ENCODE results near the gene SRRT. TPM values are rescaled to one million over a fixed set of nuclear protein-coding genes. Genes with fewer than 3 reads are reported as not detected.

Gene SRRT
- total RNA-seq, 1 donor from 2014 or later = 83.3 TPM

DNA sequence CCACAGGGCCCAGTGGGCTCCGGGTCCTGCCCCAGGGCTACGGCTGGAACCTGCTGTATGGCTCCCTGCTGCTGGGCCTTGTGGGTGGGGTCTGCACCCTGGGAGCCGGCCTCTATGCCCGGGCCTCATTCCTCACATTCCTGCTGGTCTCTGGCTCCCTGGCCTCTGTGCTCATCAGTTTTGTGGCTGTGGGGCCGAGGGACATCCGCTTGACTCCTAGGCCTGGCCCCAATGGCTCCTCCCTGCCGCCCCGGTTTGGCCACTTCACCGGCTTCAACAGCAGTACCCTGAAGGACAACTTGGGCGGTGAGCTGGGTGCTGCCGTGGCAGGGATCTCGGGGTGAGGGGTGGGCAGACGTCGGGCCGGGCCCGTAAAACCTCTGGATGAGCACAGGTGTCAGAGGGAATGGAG lies 18.0 kb upstream of the SRRT start:
- DNase-seq (ENCODE audit: low read depth) = no peak
- no peak overlapping the region for H3K4me3 ChIP-seq (ENCODE audit: low read depth, low read length)
- TF ChIP-seq, protein P1, sequence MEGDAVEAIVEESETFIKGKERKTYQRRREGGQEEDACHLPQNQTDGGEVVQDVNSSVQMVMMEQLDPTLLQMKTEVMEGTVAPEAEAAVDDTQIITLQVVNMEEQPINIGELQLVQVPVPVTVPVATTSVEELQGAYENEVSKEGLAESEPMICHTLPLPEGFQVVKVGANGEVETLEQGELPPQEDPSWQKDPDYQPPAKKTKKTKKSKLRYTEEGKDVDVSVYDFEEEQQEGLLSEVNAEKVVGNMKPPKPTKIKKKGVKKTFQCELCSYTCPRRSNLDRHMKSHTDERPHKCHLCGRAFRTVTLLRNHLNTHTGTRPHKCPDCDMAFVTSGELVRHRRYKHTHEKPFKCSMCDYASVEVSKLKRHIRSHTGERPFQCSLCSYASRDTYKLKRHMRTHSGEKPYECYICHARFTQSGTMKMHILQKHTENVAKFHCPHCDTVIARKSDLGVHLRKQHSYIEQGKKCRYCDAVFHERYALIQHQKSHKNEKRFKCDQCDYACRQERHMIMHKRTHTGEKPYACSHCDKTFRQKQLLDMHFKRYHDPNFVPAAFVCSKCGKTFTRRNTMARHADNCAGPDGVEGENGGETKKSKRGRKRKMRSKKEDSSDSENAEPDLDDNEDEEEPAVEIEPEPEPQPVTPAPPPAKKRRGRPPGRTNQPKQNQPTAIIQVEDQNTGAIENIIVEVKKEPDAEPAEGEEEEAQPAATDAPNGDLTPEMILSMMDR (conservative IDR thresholded peaks at IDR 0.05; ENCODE audit: low read depth, low read length) = no peak

DNA sequence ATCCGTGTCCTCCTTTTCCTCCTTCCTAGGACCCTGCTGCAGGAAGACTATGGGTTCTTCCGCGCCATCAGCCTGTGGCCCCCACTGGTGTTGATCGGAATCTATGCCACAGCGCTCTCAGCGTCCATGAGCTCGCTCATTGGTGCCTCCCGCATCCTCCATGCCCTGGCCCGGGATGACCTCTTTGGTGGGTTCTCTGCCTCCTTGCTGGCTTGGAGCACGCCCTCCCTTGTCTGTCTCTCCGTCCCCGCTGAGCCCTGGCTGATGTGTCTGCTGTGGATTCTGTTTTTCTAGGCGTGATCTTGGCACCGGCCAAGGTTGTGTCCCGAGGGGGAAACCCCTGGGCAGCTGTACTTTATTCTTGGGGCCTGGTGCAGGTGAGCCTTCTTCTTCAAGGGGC lies 15.0 kb upstream of the SRRT start:
- no peak for DNase-seq (ENCODE audit: low read depth)
- TF ChIP-seq, protein P1 (conservative IDR thresholded peaks at IDR 0.05; ENCODE audit: low read depth, low read length) = no peak
- no peak overlapping the region for H3K4me3 ChIP-seq (ENCODE audit: low read depth, low read length)

DNA sequence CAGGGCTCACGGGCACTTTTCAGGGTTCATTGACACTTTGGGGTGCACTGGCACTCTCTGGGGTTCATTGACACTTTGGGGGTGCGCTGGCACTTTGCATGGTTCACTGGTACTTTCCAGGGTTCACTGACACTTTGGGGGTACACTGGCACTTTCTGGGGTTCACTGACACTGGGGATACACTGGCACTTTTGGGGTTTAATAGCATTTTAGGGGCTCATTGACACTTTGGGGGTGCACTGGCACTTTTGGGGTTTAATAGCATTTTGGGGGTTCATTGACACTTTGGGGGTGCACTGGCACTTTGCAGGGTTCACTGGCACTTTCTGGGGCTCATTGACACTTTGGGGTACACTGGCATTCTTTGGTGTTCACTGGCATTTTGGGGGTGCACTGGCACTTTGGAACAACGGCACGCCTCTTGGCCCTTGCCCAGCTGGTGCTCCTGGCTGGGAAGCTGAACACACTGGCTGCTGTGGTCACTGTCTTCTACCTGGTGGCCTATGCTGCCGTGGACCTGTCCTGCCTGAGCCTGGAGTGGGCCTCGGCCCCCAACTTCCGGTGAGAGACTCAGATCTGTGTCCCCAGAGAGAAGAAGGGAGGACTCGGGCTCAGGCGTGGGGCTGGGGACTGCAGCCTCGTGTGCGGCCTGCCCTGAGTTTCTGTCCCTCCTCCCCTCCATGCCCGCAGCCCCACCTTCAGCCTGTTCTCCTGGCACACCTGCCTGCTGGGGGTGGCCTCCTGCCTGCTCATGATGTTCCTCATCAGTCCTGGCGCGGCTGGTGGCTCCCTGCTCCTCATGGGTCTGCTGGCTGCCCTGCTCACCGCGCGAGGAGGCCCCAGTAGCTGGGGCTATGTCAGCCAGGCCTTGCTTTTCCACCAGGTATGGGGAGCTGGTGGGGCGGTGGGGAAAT lies 13.9 kb upstream of the SRRT start:
- no peak for DNase-seq (ENCODE audit: low read depth)
- no peak overlapping the region for H3K4me3 ChIP-seq (ENCODE audit: low read depth, low read length)
- TF ChIP-seq, protein P1 (conservative IDR thresholded peaks at IDR 0.05; ENCODE audit: low read depth, low read length) = no peak

DNA sequence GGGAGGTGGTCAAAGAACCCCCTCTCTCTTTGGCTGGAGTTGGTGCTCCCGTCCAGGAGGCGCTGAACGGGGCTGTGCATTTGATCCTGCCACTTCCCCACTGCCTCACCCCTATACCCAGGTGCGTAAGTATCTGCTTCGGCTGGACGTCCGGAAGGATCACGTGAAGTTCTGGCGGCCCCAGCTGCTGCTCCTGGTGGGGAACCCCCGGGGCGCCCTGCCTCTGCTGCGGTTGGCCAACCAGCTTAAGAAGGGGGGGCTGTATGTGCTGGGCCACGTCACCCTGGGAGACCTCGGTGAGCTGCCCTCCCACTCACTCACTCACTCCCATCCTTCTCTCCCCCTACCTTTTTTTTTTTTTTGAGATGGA lies 13.3 kb upstream of the SRRT start:
- TF ChIP-seq, protein P1 (conservative IDR thresholded peaks at IDR 0.05; ENCODE audit: low read depth, low read length) = no peak

DNA sequence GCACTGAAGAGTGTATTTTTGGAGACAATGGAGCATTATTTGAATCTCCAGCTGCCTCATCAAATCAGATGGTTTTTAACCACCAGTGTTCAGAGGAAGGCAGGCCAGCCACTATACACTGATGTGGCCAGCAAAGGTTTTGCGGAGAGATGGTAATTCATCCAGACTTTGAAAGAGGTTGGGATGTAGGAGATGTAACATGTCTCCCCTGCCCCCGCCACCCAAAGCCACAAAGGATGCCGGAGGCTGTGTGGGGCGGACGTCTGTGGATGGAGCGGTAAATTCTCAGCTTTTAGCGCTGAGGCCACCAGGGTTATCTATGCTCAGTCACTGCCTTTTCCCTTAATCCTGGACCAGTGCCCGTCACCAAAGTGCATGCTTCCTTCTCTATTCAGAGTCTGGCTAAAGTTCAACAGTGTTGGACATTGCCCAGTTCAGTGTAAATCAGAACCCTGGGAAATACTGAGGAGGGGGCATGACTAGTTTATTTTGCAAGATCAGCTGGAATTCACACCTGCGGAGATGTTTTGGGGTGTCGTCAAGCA lies 11.4 kb upstream of the SRRT start:
- H3K4me3 ChIP-seq (ENCODE audit: low read depth, low read length) = no peak overlapping the region
- no peak for DNase-seq (ENCODE audit: low read depth)
- TF ChIP-seq, protein P1 (conservative IDR thresholded peaks at IDR 0.05; ENCODE audit: low read depth, low read length) = no peak

More for the DNA sequence above, 13.3 kb upstream of the SRRT start:
- no peak overlapping the region for H3K4me3 ChIP-seq (ENCODE audit: low read depth, low read length)
- no peak for DNase-seq (ENCODE audit: low read depth)

DNA sequence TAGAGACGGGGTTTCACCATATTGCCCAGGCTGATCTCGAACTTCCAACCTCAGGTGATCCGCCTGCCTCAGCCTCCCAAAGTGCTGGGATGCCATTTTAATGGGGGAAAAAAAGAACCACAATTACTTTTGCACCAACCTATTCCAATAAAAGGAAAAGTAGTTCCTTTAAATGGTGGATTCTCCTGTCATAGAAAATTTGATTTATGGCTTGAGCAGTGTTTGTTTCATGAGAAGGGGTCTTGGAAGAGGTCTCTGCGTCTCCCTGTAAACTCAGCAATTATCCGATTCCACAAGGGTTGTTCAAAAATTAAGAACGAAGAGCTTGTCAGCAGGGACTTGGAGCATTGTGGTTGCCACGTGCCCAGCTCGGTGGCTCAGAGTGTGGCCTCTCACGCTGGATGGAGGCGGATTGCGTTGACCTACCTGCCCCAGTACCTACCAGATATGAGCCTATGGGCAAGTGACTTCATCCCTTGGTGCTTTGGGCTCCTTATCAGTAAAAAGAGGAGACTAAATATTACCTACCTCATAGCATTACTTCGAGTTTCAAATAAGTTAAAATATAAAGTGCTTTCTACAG lies 10.5 kb upstream of the SRRT start:
- TF ChIP-seq, protein P1 (conservative IDR thresholded peaks at IDR 0.05; ENCODE audit: low read depth, low read length) = no peak
- no peak for DNase-seq (ENCODE audit: low read depth)
- H3K4me3 ChIP-seq (ENCODE audit: low read depth, low read length) = no peak overlapping the region

Data from epithelial cell of proximal tubule (primary cell).